Measurements from ENCODE around the gene PTPRN2. TPM values are rescaled to one million over a fixed set of nuclear protein-coding genes. Genes with fewer than 3 reads are reported as not detected.
A peak's percentile ranks its signal among the peaks of the same experiment; 100 is the strongest.

Gene PTPRN2
- total and polyA plus RNA-seq, 2 of the 13 experiments (the other 11 are each of a cell fraction or from before 2014, with no cell fraction given) = 2.5 to 24.2 TPM

DNA sequence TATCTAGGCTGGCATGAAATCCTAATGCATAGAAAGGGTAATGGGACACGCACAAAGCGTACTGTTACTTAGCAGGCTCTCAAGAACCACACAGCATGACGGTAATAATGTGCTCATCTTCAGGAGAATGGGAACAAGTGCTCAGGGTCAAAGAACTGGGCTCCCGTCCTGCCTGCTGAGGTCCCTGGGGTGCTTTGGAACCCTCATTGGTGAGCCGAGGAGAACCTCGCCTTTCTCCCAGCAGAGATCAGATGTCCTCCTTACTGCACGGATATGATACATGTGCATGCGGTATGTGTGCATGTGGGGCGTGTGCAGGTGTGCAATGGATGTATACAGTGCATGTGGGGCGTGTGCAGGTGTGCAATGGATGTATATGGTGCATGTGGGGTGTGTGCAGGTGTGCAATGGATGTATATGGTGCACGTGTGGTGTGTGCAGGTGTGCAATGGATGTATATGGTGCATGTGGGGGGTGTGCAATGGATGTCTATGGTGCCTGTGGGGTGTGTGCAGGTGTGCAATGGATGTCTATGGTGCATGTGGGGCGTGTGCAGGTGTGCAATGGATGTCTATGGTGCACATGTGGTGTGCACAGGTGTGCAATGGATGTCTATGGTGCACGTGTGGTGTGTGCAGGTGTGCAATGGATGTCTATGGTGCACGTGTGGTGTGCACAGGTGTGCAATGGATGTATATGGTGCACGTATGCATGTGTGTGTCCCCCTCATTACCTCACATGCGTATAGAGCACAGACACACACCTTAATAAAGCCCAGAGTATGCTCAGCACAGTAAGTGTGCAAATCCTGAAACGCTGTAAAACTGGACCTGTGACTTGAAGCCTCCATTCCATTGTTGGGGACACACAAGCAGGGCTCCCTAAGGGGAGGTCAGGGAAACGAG, 336.3 kb downstream of the PTPRN2 start:
- ATAC-seq = no peak
- Histone ChIP-seq H3K27ac (ENCODE audit: extremely low read length, insufficient read depth, low read length) (no peak overlapping the region), H4K20me1 (ENCODE audit: insufficient read depth, low read length) (peaks cover 50% of the 10 kb centered on the region), H3K9ac (ENCODE audit: insufficient read depth, low read depth, low read length) (no peak overlapping the region), H3K79me2 (ENCODE audit: insufficient read depth, low read length) (no peaks in the 10 kb centered on the region), H3K4me1 (ENCODE audit: insufficient read depth, low read length) (no peaks in the 10 kb centered on the region), H3K4me3 (replicated peaks in 1 of 3; ENCODE audit: insufficient read depth in 1 of 3, low read depth in 2 of 3, low read length in 3 of 3) (no peak overlapping the region), H3K36me3 (replicated peaks in 1 of 2; ENCODE audit: control insufficient read depth in 1 of 2, insufficient read depth in 2 of 2, low read length in 2 of 2) (no peaks in the 10 kb centered on the region; a peak in 1 of 5 replicates), H3K9me3 (ENCODE audit: low read length) (no peaks in the 10 kb centered on the region), H3K27me3 (ENCODE audit: control insufficient read depth in 1 of 2, insufficient read depth in 2 of 2, low read length in 2 of 2) (no peaks in the 10 kb centered on the region), H3K4me2 (ENCODE audit: low read depth, low read length) (no peak overlapping the region), H2AFZ (ENCODE audit: low read length) (no peak overlapping the region)
- intact Hi-C loops (cut with micrococcal nuclease; ENCODE audit: unreplicated experiment) = no loop called here
- FAIRE-seq = no peak
- no TSS peak for BruUV-seq (replicated peaks)
- ChIA-PET POLR2A (no interaction called here), CTCF (ENCODE audit: low intra/inter-chr PET ratio, low total read pairs) (no interaction called here)
- in situ Hi-C loops (cut with HindIII; ENCODE audit: extremely low pct_ligation_motif_present, low pct_unique_long_range_greater_than_20kb) = no loop called here
- no peak for DNase-seq (ENCODE audit: low spot score)
- 89% methylated on average over 15 of the region's 18 CpGs for WGBS (ENCODE audit: low lambda C conversion rate)
- TF ChIP-seq, protein P1, sequence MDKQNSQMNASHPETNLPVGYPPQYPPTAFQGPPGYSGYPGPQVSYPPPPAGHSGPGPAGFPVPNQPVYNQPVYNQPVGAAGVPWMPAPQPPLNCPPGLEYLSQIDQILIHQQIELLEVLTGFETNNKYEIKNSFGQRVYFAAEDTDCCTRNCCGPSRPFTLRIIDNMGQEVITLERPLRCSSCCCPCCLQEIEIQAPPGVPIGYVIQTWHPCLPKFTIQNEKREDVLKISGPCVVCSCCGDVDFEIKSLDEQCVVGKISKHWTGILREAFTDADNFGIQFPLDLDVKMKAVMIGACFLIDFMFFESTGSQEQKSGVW (CRISPR knock-in tag; IDR thresholded peaks at IDR 0.05; ENCODE audit: borderline replicate concordance) = no peak
- TF ChIP-seq, protein P2, sequence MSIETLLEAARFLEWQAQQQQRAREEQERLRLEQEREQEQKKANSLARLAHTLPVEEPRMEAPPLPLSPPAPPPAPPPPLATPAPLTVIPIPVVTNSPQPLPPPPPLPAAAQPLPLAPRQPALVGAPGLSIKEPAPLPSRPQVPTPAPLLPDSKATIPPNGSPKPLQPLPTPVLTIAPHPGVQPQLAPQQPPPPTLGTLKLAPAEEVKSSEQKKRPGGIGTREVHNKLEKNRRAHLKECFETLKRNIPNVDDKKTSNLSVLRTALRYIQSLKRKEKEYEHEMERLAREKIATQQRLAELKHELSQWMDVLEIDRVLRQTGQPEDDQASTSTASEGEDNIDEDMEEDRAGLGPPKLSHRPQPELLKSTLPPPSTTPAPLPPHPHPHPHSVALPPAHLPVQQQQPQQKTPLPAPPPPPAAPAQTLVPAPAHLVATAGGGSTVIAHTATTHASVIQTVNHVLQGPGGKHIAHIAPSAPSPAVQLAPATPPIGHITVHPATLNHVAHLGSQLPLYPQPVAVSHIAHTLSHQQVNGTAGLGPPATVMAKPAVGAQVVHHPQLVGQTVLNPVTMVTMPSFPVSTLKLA (IDR thresholded peaks at IDR 0.05) = peak; percentile 73

DNA sequence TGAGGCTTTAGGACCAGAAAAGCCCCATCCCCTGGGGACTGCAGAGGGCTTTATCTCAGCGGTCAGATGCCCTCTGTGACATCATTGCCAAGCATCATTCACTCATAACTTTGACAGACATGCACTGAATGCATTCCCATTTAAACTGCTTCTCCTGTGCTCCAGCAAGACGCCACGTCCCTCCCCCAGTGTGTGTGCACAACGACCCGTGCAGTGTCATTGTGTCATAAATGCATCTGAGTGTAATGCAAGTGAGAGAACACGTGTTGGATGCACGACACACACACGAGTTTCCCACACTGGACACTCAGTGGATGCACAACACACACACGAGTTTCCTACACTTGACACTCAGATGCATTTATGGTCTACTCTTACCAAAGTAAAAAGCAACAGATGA, 337.9 kb downstream of the PTPRN2 start:
- peaks cover 43% of the 10 kb centered on the region for H4K20me1 ChIP-seq (ENCODE audit: insufficient read depth, low read length)
- POLR2A ChIA-PET = no interaction called here
- no peaks in the 10 kb centered on the region for H3K9me3 ChIP-seq (ENCODE audit: low read length)
- no peaks in the 10 kb centered on the region; a peak in 1 of 5 replicates for H3K36me3 ChIP-seq (replicated peaks in 1 of 2; ENCODE audit: control insufficient read depth in 1 of 2, insufficient read depth in 2 of 2, low read length in 2 of 2)
- no peak for TF ChIP-seq ZNF20 (CRISPR knock-in tag; IDR thresholded peaks at IDR 0.05)
- 0 out of 2 replicates have a peak, but pooled peaks have one; percentile 19 for TF ChIP-seq CREB1 (IDR thresholded peaks at IDR 0.05)
- TF ChIP-seq CREB1 (CRISPR knock-in tag; IDR thresholded peaks at IDR 0.05) = no peak
- intact Hi-C loops (cut with micrococcal nuclease; ENCODE audit: unreplicated experiment) = no loop called here
- CTCF ChIA-PET (ENCODE audit: low intra/inter-chr PET ratio, low total read pairs) = no interaction called here
- H3K27ac ChIP-seq (ENCODE audit: extremely low read length, insufficient read depth, low read length) = no peak overlapping the region
- H3K27me3 ChIP-seq (ENCODE audit: control insufficient read depth in 1 of 2, insufficient read depth in 2 of 2, low read length in 2 of 2) = no peaks in the 10 kb centered on the region
- H3K79me2 ChIP-seq (ENCODE audit: insufficient read depth, low read length) = no peaks in the 10 kb centered on the region
- no peaks in the 10 kb centered on the region for H3K4me1 ChIP-seq (ENCODE audit: insufficient read depth, low read length)
- no peak overlapping the region for H2AFZ ChIP-seq (ENCODE audit: low read length)
- DNase-seq (ENCODE audit: low spot score) = no peak
- in situ Hi-C loops (cut with HindIII; ENCODE audit: extremely low pct_ligation_motif_present, low pct_unique_long_range_greater_than_20kb) = no loop called here
- no peak overlapping the region for H3K4me2 ChIP-seq (ENCODE audit: low read depth, low read length)
- no peak overlapping the region for H3K9ac ChIP-seq (ENCODE audit: insufficient read depth, low read depth, low read length)
- BruUV-seq (replicated peaks) = no TSS peak
- no peak for FAIRE-seq
- no peak overlapping the region for H3K4me3 ChIP-seq (replicated peaks in 1 of 3; ENCODE audit: insufficient read depth in 1 of 3, low read depth in 2 of 3, low read length in 3 of 3)
- 45% methylated on average over 9 of the region's 9 CpGs for WGBS (ENCODE audit: low lambda C conversion rate)
- ATAC-seq = no peak
